Loucy (cell line): ENCODE measurements around the gene MTHFD2L.

ENCODE experiments used
- EZH2phosphoT487 ChIP-seq: fragments of 200-600 bp; IDR thresholded peaks from 2 replicates; pipeline ENCODE4 v1.6.1; 2018; ENCODE audit warnings: antibody characterized with exemption, mild to moderate bottlenecking, moderate library complexity, borderline replicate concordance
- TF ChIP-seq, protein P1 (sequence below): fragments of 200-600 bp; sonication (generic); conservative IDR thresholded peaks from 2 replicates; pipeline ENCODE4 v1.5.1; 2014; ENCODE audit warnings: mild to moderate bottlenecking, antibody characterized with exemption, low read length

DNA sequence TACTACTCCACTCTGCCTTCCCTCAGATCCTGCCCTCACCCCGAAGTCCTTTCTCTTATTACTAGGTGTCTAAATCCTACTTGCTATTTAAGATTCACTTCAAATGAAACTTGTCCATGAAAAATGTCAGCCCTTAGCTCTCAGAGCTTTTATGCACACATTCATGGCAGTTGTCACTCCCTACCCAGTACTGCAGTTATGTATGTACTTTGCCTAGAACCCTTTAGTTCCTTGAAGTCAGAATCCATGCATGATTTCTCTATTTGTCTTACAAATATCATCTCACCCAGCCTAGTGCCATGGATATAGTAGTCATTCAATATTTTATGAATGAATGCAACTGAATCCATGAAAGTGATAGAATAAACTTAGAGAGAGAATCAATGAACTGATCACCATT lies 147.1 kb downstream of the MTHFD2L start:
- TF ChIP-seq, protein P1, sequence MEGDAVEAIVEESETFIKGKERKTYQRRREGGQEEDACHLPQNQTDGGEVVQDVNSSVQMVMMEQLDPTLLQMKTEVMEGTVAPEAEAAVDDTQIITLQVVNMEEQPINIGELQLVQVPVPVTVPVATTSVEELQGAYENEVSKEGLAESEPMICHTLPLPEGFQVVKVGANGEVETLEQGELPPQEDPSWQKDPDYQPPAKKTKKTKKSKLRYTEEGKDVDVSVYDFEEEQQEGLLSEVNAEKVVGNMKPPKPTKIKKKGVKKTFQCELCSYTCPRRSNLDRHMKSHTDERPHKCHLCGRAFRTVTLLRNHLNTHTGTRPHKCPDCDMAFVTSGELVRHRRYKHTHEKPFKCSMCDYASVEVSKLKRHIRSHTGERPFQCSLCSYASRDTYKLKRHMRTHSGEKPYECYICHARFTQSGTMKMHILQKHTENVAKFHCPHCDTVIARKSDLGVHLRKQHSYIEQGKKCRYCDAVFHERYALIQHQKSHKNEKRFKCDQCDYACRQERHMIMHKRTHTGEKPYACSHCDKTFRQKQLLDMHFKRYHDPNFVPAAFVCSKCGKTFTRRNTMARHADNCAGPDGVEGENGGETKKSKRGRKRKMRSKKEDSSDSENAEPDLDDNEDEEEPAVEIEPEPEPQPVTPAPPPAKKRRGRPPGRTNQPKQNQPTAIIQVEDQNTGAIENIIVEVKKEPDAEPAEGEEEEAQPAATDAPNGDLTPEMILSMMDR = no peak
- TF ChIP-seq EZH2phosphoT487 = no peak
